ENCODE data around the gene USP47.

- TF ChIP-seq REST (IDR thresholded peaks at IDR 0.05; ENCODE audit: insufficient read depth in 1 of 2, low read depth in 2 of 2, low read length in 1 of 2) (no peak), CTCF (IDR thresholded peaks at IDR 0.05) (no peak), POLR2AphosphoS5 (IDR thresholded peaks at IDR 0.05; ENCODE audit: low read depth, low read length) (no peak)
Observed at GRCh38 chr11:11946878-11947277, 105.1 kb downstream of the USP47 start.

Data from Panc1 (cell line).